Endothelial cell of umbilical vein (primary cell): Measurements from ENCODE around the gene PFN4. TPM values are rescaled to one million over a fixed set of nuclear protein-coding genes. Genes with fewer than 3 reads are reported as not detected.

Experiments used
- BruUV-seq: library from RNA; stranded (reverse); fragments of 400-500 nt; replicated peaks from 2 replicates; lab custom pipeline; 2021; lab: Mats Ljungman, UMichigan
- CTCF ChIA-PET: fragments of 300-600, 350-600 bp; sonication (Branson Sonifier 250); formaldehyde crosslinking; loops from one replicate; lab custom pipeline; 2021; ENCODE audit warnings: antibody characterized with exemption, inconsistent platforms; lab: Charles Lee
- POLR2A ChIA-PET: fragments of 300-600, 350-600 bp; sonication (Branson Sonifier 250); formaldehyde crosslinking; loops from one replicate; lab custom pipeline; 2021; ENCODE audit warnings: antibody characterized with exemption, inconsistent platforms; lab: Charles Lee
- DNase-seq: peaks from one replicate; pipeline ENCODE4 v3.0.0-alpha.2; 2011; ENCODE audit warnings: low read depth, low spot score
- FAIRE-seq: peaks from 2 replicates; lab custom pipeline; 2011; peaks lifted over from hg19 to GRCh38; lab: Jason Lieb, UNC
- H2AFZ ChIP-seq: 2 replicates; pipeline ENCODE4 v1.6.0; 2012; ENCODE audit warnings: low read depth, low read length, control low read depth, inconsistent platforms
- H3K27ac ChIP-seq: 2 replicates; pipeline ENCODE4 v1.5.1; 2011; ENCODE audit warnings: low read depth, mild to moderate bottlenecking, control low read depth, low read length, moderate library complexity; ENCODE audit not compliant: insufficient read depth
- H3K27me3 ChIP-seq, 2 experiments: 2 replicates each; pipeline versions ENCODE4 v1.6.0 to v1.6.1; 2011; ENCODE audit warnings: low read length in 2 of 2, mixed read lengths in 1 of 2; ENCODE audit not compliant: control insufficient read depth in 2 of 2, insufficient read depth in 2 of 2
- H3K36me3 ChIP-seq, 2 experiments: 2 replicates in 1 of 2; 3 replicates in 1 of 2; pipeline ENCODE4 v1.5.1; 2011; ENCODE audit warnings: low read length in 2 of 2, mild to moderate bottlenecking in 1 of 2, moderate library complexity in 1 of 2; ENCODE audit not compliant: control insufficient read depth in 2 of 2, insufficient read depth in 2 of 2; ENCODE audit errors: extremely low read depth in 1 of 2
- H3K4me1 ChIP-seq: 3 replicates; pipeline ENCODE4 v1.5.1; 2011; ENCODE audit warnings: mild to moderate bottlenecking, low read length; ENCODE audit not compliant: control insufficient read depth, insufficient read depth; ENCODE audit errors: extremely low read depth
- H3K4me2 ChIP-seq: 2 replicates; pipeline ENCODE4 v1.6.1; 2011; ENCODE audit warnings: low read length, control low read depth, mixed read lengths; ENCODE audit not compliant: insufficient read depth
- H3K4me3 ChIP-seq, 3 experiments: fragments of 200-600 bp in 1 of 3; sonication (generic), shearing (Covaris generic) in 1 of 3; replicated peaks in 1 of 3; 2 replicates each; pipeline ENCODE4 v1.5.1; 2011 to 2016; ENCODE audit warnings: control low read depth in 3 of 3, low read length in 3 of 3, mild to moderate bottlenecking in 2 of 3, inconsistent platforms in 1 of 3, low read depth in 1 of 3, moderate library complexity in 1 of 3; ENCODE audit not compliant: insufficient read depth in 1 of 3
- H3K79me2 ChIP-seq: 2 replicates; pipeline ENCODE4 v1.6.0; 2012; ENCODE audit warnings: low read length, inconsistent platforms; ENCODE audit not compliant: control insufficient read depth, insufficient read depth
- H3K9ac ChIP-seq: replicated peaks from 2 replicates; pipeline ENCODE3; 2011; ENCODE audit warnings: low read length, control low read depth; ENCODE audit not compliant: insufficient read depth; ENCODE audit errors: extremely low read depth
- H3K9me1 ChIP-seq: replicated peaks from 3 replicates; pipeline ENCODE4 v1.6.0; 2011; ENCODE audit warnings: mild to moderate bottlenecking, low read length; ENCODE audit not compliant: control insufficient read depth, insufficient read depth; ENCODE audit errors: extremely low read depth
- H3K9me3 ChIP-seq: replicated peaks from 2 replicates; pipeline ENCODE4 v1.5.1; 2012; ENCODE audit warnings: low read length, inconsistent platforms; ENCODE audit not compliant: control insufficient read depth, insufficient read depth
- H4K20me1 ChIP-seq: replicated peaks from 2 replicates; pipeline ENCODE3; 2011; ENCODE audit warnings: mild to moderate bottlenecking, low read length; ENCODE audit not compliant: control insufficient read depth, insufficient read depth; ENCODE audit errors: extremely low read depth
- EZH2 ChIP-seq: IDR thresholded peaks from 2 replicates; pipeline ENCODE4 v1.6.1; 2012; ENCODE audit warnings: borderline replicate concordance, low read depth, mild to moderate bottlenecking, moderate library complexity, low read length, inconsistent platforms; ENCODE audit not compliant: severe bottlenecking
- FOS ChIP-seq: IDR thresholded peaks from 2 replicates; pipeline ENCODE4 v1.6.1; 2011; ENCODE audit warnings: mild to moderate bottlenecking, low read length, moderate library complexity, borderline replicate concordance; ENCODE audit not compliant: insufficient read depth
- GATA2 ChIP-seq: IDR thresholded peaks from 2 replicates; pipeline ENCODE4 v1.7.0; 2011; ENCODE audit warnings: low read depth, mild to moderate bottlenecking, moderate library complexity, mixed read lengths, low read length; ENCODE audit not compliant: insufficient read length, insufficient read depth
- POLR2A ChIP-seq: IDR thresholded peaks from 2 replicates; pipeline ENCODE4 v1.6.1; 2012; ENCODE audit warnings: low read depth, mild to moderate bottlenecking, control low read depth, low read length
- POLR2AphosphoS5 ChIP-seq: IDR thresholded peaks from 2 replicates; pipeline ENCODE4 v1.6.1; 2012; ENCODE audit warnings: low read depth, mild to moderate bottlenecking, control low read depth, low read length, moderate library complexity; ENCODE audit not compliant: insufficient read depth
- dilution Hi-C: fragments of 300-500 bp; cut with MboI; formaldehyde crosslinking; loops from one replicate; pipeline ENCODE4 v1.15.0; 2019; ENCODE audit warnings: low sequenced_read_pairs; ENCODE audit not compliant: extremely low pct_ligation_motif_present
- intact Hi-C: fragments of 100-400 bp; cut with micrococcal nuclease; formaldehyde crosslinking; loops from one replicate; pipeline ENCODE4 v1.10.0; 2022
- polyA plus RNA-seq, 4 experiments: library from polyadenylated mRNA; depleted of rRNA in 3 of 4; stranded (reverse) in 3 of 4; unstranded in 1 of 4; fragments of >200 nt; gene quantifications; 2 replicates each; pipeline versions ENCODE4 v1.2.1 to v1.2.3, GENCODE V29; 2011 to 2012; ENCODE audit warnings: missing spikeins in 1 of 4
- total RNA-seq: library from RNA; stranded (reverse); gene quantifications from 2 replicates; pipeline ENCODE4 v1.2.3, GENCODE V29; 2021
- TF ChIP-seq, protein P1 (sequence below): IDR thresholded peaks from 2 replicates; pipeline ENCODE4 v1.6.1; 2011; ENCODE audit not compliant: insufficient read depth, insufficient read length
- TF ChIP-seq, protein P2 (sequence below), 2 donors: IDR thresholded peaks; 1 replicate in 1 of 2; 2 replicates in 1 of 2; pipeline ENCODE4 v1.5.1; 2011; ENCODE audit warnings: low read length in 2 of 2, mild to moderate bottlenecking in 2 of 2, moderate library complexity in 2 of 2, control low read depth in 1 of 2, inconsistent platforms in 1 of 2, low read depth in 1 of 2; ENCODE audit not compliant: insufficient read depth in 1 of 2; ENCODE audit errors: extremely low read depth in 1 of 2

The PFN4 gene
- total and polyA plus RNA-seq, 2 donors (not counting 3 experiments of a cell fraction or from before 2014, with no cell fraction given) = 0.23 to 0.93 TPM

- FAIRE-seq = peak; percentile 97
- Histone ChIP-seq H3K9me1 (no peaks in the 10 kb centered on the region), H3K27me3 (no peaks in the 10 kb centered on the region), H3K79me2 (peaks cover 34% of the 10 kb centered on the region), H3K4me1 (peaks cover 12% of the 10 kb centered on the region), H4K20me1 (no peaks in the 10 kb centered on the region), H3K9me3 (no peaks in the 10 kb centered on the region), H3K9ac (peak within 1 kb of the TSS; percentile 90), H3K4me2 (peak within 1 kb of the TSS; percentile 74), H3K36me3 (peaks cover 7 to 12% of the 10 kb centered on the region in 2 experiments), H3K27ac (peak within 1 kb of the TSS; percentile 18), H2AFZ (peak within 1 kb of the TSS; percentile 69), H3K4me3 (peak within 1 kb of the TSS; percentile 79 to 92 (median 87))
- ChIA-PET POLR2A (interaction anchor here (0.6 to 1.9 kb wide), 5 partner anchors 8 to 149 kb away, joined by 3 to 8 read pairs (median 5); partner anchors contain the start of genes MFSD2B, TP53I3 and WDCP), CTCF (interaction anchor here (0.6 to 2.0 kb wide), 7 partner anchors 9 to 283 kb away, joined by 3 to 15 read pairs (median 6); partner anchors contain the start of genes ATAD2B, TP53I3 and WDCP)
- intact Hi-C loops (loop anchor here (1.0 to 2.0 kb wide), 5 partner anchors 8 to 149 kb away; partner anchors contain the start of genes ATAD2B, TP53I3 and WDCP), dilution Hi-C loops (no loop called here)
- TF ChIP-seq POLR2A (peak; percentile 79), POLR2AphosphoS5 (peak; percentile 69), EZH2 (no peak), FOS (peak; percentile 12), GATA2 (no peak)
- TF ChIP-seq, protein P1, sequence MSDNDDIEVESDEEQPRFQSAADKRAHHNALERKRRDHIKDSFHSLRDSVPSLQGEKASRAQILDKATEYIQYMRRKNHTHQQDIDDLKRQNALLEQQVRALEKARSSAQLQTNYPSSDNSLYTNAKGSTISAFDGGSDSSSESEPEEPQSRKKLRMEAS = no peak
- TF ChIP-seq, protein P2, sequence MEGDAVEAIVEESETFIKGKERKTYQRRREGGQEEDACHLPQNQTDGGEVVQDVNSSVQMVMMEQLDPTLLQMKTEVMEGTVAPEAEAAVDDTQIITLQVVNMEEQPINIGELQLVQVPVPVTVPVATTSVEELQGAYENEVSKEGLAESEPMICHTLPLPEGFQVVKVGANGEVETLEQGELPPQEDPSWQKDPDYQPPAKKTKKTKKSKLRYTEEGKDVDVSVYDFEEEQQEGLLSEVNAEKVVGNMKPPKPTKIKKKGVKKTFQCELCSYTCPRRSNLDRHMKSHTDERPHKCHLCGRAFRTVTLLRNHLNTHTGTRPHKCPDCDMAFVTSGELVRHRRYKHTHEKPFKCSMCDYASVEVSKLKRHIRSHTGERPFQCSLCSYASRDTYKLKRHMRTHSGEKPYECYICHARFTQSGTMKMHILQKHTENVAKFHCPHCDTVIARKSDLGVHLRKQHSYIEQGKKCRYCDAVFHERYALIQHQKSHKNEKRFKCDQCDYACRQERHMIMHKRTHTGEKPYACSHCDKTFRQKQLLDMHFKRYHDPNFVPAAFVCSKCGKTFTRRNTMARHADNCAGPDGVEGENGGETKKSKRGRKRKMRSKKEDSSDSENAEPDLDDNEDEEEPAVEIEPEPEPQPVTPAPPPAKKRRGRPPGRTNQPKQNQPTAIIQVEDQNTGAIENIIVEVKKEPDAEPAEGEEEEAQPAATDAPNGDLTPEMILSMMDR (IDR thresholded peaks at IDR 0.05; ENCODE audit: extremely low read depth in 1 of 2, insufficient read depth in 1 of 2, low read depth in 1 of 2, low read length in 2 of 2) = no peak
- TSS peak; percentile 72 for BruUV-seq
- peak; percentile 98 for DNase-seq
Measured at GRCh38 chr2:24075915-24076848, 47.0 kb downstream of the PFN4 start, which contains the start of gene SF3B6. Gene SF3B6, minus strand, starts transcription at chr2:24076326. Its CDS starts 97 bp downstream, at chr2:24076229.
